Measurements from ENCODE around the gene COL4A1. TPM values are rescaled to one million over a fixed set of nuclear protein-coding genes. Genes with fewer than 3 reads are reported as not detected.
A peak's percentile ranks its signal among the peaks of the same experiment; 100 is the strongest.

The COL4A1 gene
- total and polyA plus RNA-seq, 11 donors, result 52.6 to 428 (median 184) TPM

DNA sequence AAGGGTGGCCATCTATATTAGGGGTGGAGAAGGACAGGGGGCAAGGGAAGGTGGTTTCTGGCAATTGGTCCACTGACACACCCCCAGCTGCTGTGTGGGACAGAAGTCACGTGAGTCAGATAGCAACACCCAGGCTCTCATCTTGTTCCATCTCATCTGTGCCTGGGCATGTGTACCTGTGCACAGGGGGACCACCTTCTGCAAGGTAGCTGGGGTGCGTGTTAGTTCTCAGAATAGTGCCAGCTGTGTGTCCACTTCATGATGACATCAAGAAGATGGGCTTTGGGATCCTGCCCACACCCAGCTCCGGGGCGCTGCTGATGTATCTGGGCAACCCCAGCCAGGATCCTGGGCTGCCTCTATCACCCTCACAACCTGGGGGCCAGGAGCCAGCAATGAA lies 38.7 kb upstream of the COL4A1 start:
- ATAC-seq (no peak), DNase-seq (no peak)
- no peak for TF ChIP-seq POLR2A (IDR thresholded peaks at IDR 0.05)
- TF ChIP-seq, protein P1, sequence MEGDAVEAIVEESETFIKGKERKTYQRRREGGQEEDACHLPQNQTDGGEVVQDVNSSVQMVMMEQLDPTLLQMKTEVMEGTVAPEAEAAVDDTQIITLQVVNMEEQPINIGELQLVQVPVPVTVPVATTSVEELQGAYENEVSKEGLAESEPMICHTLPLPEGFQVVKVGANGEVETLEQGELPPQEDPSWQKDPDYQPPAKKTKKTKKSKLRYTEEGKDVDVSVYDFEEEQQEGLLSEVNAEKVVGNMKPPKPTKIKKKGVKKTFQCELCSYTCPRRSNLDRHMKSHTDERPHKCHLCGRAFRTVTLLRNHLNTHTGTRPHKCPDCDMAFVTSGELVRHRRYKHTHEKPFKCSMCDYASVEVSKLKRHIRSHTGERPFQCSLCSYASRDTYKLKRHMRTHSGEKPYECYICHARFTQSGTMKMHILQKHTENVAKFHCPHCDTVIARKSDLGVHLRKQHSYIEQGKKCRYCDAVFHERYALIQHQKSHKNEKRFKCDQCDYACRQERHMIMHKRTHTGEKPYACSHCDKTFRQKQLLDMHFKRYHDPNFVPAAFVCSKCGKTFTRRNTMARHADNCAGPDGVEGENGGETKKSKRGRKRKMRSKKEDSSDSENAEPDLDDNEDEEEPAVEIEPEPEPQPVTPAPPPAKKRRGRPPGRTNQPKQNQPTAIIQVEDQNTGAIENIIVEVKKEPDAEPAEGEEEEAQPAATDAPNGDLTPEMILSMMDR (IDR thresholded peaks at IDR 0.05), result no peak
- Histone ChIP-seq H3K9me3 (no peaks in the 10 kb centered on the region), H3K4me3 (no peak overlapping the region), H3K36me3 (no peaks in the 10 kb centered on the region), H3K27me3 (no peaks in the 10 kb centered on the region), H3K4me1 (peaks cover 26 to 76% (median 57%) of the 10 kb centered on the region in 12 donors), H3K27ac (peak overlapping the region in 2 of 12 donors; percentile 6 to 95)
- intact Hi-C loops (cut with DNase I), result loop anchor here in 1 of 10 donors (5.0 kb wide), 1 partner anchor 38 kb away; the partner anchor contains the start of genes COL4A1 and COL4A2
- WGBS, 4 donors, result 70 to 84% (median 79%) methylated on average over 4 of the region's 4 CpGs

DNA sequence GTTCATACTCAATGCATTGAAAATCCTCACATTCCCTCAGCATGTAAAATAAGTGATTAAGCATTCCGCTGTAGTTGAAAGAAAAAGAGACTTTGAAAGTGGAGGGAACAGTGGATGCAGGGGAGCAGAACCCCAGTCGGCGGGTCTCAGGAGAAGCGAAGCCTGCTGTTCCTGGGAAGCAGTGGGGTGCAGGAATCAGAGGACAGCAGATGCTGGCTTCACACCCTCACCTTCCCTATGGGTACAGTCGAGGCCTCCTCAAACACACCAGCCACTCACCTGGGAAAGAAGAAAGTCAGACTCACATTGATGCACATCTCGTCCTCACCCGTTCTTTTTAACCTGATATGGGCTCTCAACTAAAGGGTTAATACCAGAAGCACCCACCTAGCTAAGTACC lies 38.3 kb upstream of the COL4A1 start:
- Histone ChIP-seq H3K4me3 (no peak overlapping the region), H3K27ac (peak overlapping the region in 1 of 12 donors; percentile 95), H3K27me3 (no peaks in the 10 kb centered on the region), H3K4me1 (peaks cover 29 to 76% (median 57%) of the 10 kb centered on the region in 12 donors), H3K36me3 (no peaks in the 10 kb centered on the region), H3K9me3 (no peaks in the 10 kb centered on the region)
- intact Hi-C loops (cut with DNase I), result loop anchor here in 1 of 10 donors (5.0 kb wide), 1 partner anchor 38 kb away; the partner anchor contains the start of genes COL4A1 and COL4A2
- ATAC-seq (no peak), DNase-seq (no peak)
- no peak for TF ChIP-seq POLR2A (IDR thresholded peaks at IDR 0.05)
- TF ChIP-seq, protein P1 (IDR thresholded peaks at IDR 0.05), result no peak
- WGBS, 4 donors, result 88 to 95% (median 92%) methylated on average over 7 of the region's 7 CpGs

DNA sequence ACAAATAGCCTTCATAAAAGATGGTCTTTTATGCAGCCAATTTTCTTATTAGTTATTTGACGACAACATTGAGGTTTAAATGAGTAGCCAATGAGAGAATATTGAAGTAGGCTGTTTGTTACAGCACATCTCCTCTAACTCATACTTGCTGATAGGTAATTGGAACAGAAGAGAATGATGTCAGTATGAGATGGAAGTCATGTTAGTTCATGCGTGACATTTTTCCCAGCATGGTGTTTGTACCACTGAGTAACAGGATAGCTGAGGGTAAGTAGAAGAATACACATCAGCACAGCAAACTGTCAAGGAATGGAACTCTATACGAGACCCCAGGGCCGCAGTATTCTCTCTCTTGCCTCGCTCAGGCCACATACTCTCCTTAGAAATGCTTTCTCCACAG lies 37.4 kb upstream of the COL4A1 start:
- Histone ChIP-seq H3K4me1 (peaks cover 32 to 77% (median 61%) of the 10 kb centered on the region in 12 donors), H3K36me3 (no peaks in the 10 kb centered on the region), H3K4me3 (no peak overlapping the region), H3K27me3 (no peaks in the 10 kb centered on the region), H3K9me3 (no peaks in the 10 kb centered on the region), H3K27ac (peak overlapping the region in 1 of 12 donors; percentile 95)
- intact Hi-C loops (cut with DNase I), result loop anchor here in 1 of 10 donors (5.0 kb wide), 1 partner anchor 37 kb away; the partner anchor contains the start of genes COL4A1 and COL4A2
- no peak for DNase-seq
- ATAC-seq, result no peak
- TF ChIP-seq, protein P1 (IDR thresholded peaks at IDR 0.05), result no peak
- no peak for TF ChIP-seq POLR2A (IDR thresholded peaks at IDR 0.05)
- WGBS, 4 donors, result 92 to 97% (median 95%) methylated on average over 5 of the region's 5 CpGs

DNA sequence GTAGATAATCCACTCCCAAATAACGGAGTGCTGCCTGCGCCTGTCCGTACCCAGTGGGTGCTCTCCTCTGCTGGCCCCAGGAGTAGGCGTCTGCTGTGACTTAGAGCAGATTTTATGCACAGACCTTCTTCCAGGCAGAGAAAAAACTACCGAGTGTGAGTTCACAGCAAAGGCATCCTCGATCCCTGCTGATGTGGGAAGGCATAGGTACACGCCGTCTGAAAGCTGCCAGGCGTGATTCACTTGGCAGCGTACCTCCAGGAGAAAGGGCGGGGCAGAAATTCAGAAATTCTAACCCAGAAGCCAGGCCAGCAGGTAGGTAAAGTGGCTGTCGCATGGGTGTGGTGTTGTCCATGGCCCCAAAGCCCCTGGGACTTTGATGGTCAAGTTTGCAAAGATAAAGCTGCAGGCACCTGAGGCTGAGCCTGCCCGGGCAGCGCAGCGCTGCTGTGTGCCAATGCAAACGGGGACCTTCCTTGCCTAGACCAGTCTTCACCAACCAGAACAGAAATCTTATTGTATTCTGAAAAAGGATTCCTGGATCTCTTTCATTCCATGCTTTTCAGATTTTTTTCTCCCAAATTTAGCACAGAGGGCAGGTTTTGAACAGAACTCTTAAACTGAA lies 36.4 kb upstream of the COL4A1 start:
- no peak for ATAC-seq
- peak overlapping the region in 1 of 12 donors; percentile 95 for H3K27ac ChIP-seq
- peaks cover 35 to 77% (median 61%) of the 10 kb centered on the region in 12 donors for H3K4me1 ChIP-seq
- intact Hi-C loops (cut with DNase I), result loop anchor here in 1 of 10 donors (5.0 kb wide), 1 partner anchor 36 kb away; the partner anchor contains the start of genes COL4A1 and COL4A2
- no peaks in the 10 kb centered on the region for H3K27me3 ChIP-seq
- H3K36me3 ChIP-seq, result no peaks in the 10 kb centered on the region
- TF ChIP-seq, protein P1 (IDR thresholded peaks at IDR 0.05), result no peak
- no peak for TF ChIP-seq POLR2A (IDR thresholded peaks at IDR 0.05)
- no peaks in the 10 kb centered on the region for H3K9me3 ChIP-seq
- peak in 1 of 5 donors; percentile 23 for DNase-seq
- WGBS, 4 donors, result 79 to 90% (median 82%) methylated on average over 16 of the region's 16 CpGs
- no peak overlapping the region for H3K4me3 ChIP-seq

All from heart left ventricle (tissue), 16 donors.